Liver (tissue), 3 donors: ENCODE measurements around the gene SNRPB.

Experiments
- CTCF ChIP-seq: fragments of 150-350 bp; IDR thresholded peaks from 2 replicates; pipeline ENCODE4 v1.5.1; 2017; ENCODE audit warnings: improper control_type of control experiment, low read depth, low read length; ENCODE audit not compliant: missing input control
- EGR1 ChIP-seq, 2 donors: IDR thresholded peaks; 2 replicates each; pipeline ENCODE4 v1.6.1; 2016 to 2018; ENCODE audit warnings: antibody characterized with exemption in 2 of 2, low read depth in 2 of 2
- FOXA1 ChIP-seq: IDR thresholded peaks from 2 replicates; pipeline ENCODE4 v1.6.1; 2016; ENCODE audit warnings: antibody characterized with exemption
- RAD21 ChIP-seq, 2 donors: IDR thresholded peaks; 2 replicates each; pipeline ENCODE4 v1.6.1; 2016; ENCODE audit warnings: antibody characterized with exemption in 2 of 2, mild to moderate bottlenecking in 2 of 2
- RXRA ChIP-seq, 2 donors: IDR thresholded peaks; 2 replicates each; pipeline ENCODE4 v1.6.1; 2017 to 2018; ENCODE audit warnings: antibody characterized with exemption in 2 of 2, mild to moderate bottlenecking in 1 of 2
- YY1 ChIP-seq: IDR thresholded peaks from 2 replicates; pipeline ENCODE4 v1.6.1; 2016; ENCODE audit warnings: antibody characterized with exemption, mild to moderate bottlenecking
- TF ChIP-seq, protein P1 (sequence below): IDR thresholded peaks from 2 replicates; pipeline ENCODE4 v1.6.1; 2016; ENCODE audit warnings: antibody characterized with exemption, mild to moderate bottlenecking
- donor health status: healthy.
- donor health status: healthy.

DNA sequence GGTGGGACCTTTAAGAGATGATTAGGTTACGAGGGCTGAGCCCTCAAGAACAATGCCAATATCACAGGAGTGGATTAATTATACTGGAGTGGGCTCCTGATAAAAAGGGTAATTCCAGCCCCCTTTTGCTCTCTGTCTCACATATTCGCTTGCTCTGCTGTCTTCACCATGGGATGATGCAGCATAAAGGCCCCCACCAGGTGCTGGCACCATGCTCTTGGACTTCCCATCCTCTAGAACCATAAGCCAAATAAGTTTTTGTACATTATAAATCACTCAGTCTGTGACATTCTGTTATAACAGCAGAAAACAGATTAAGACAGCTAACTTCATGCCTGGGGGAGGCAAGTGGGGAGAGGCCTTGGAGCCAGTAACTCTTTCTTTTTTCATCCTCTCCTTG lies 9.8 kb upstream of the SNRPB start:
- TF ChIP-seq CTCF, result no peak
- TF ChIP-seq, protein P1, sequence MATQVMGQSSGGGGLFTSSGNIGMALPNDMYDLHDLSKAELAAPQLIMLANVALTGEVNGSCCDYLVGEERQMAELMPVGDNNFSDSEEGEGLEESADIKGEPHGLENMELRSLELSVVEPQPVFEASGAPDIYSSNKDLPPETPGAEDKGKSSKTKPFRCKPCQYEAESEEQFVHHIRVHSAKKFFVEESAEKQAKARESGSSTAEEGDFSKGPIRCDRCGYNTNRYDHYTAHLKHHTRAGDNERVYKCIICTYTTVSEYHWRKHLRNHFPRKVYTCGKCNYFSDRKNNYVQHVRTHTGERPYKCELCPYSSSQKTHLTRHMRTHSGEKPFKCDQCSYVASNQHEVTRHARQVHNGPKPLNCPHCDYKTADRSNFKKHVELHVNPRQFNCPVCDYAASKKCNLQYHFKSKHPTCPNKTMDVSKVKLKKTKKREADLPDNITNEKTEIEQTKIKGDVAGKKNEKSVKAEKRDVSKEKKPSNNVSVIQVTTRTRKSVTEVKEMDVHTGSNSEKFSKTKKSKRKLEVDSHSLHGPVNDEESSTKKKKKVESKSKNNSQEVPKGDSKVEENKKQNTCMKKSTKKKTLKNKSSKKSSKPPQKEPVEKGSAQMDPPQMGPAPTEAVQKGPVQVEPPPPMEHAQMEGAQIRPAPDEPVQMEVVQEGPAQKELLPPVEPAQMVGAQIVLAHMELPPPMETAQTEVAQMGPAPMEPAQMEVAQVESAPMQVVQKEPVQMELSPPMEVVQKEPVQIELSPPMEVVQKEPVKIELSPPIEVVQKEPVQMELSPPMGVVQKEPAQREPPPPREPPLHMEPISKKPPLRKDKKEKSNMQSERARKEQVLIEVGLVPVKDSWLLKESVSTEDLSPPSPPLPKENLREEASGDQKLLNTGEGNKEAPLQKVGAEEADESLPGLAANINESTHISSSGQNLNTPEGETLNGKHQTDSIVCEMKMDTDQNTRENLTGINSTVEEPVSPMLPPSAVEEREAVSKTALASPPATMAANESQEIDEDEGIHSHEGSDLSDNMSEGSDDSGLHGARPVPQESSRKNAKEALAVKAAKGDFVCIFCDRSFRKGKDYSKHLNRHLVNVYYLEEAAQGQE, result no peak
- no peak for TF ChIP-seq EGR1 (IDR thresholded peaks at IDR 0.05; ENCODE audit: low read depth in 2 of 2)
- TF ChIP-seq YY1, result no peak
- TF ChIP-seq FOXA1, result no peak
- no peak for TF ChIP-seq RXRA (IDR thresholded peaks at IDR 0.05)
- no peak for TF ChIP-seq RAD21 (IDR thresholded peaks at IDR 0.05)
